Muscle of arm (tissue), 14 donors: ENCODE measurements around the gene NPIPB12. TPM values are rescaled to one million over a fixed set of nuclear protein-coding genes. Genes with fewer than 3 reads are reported as not detected.
"Not testable (repeated sequence)": the region's sequence is repeated elsewhere in the genome, so short reads cannot be mapped to it uniquely, and the experiment has no call there.

Experiments used
- DNase-seq: peaks from one replicate; pipeline ENCODE4 v3.0.0-alpha.2; 2013
- long read RNA-seq, 11 donors: transcript quantifications; one replicate each; lab custom pipeline, GENCODE V29; 2026
- polyA plus RNA-seq, 12 donors: library from polyadenylated mRNA; unstranded; fragments of 120-200 nt; gene quantifications; one replicate each; pipeline ENCODE4 v1.2.1, GENCODE V29; 2013; ENCODE audit not compliant: insufficient read length in 12 of 12

Gene NPIPB12
- polyA plus RNA-seq, result 100 to 1,000 TPM in 1 of 12 donors, 10 to 100 TPM in 9, 1 to 10 TPM in 1, not detected in 1; 9.9 to 124 (median 27.0) TPM
- long read RNA-seq, donor 1, result 0 reads
- long read RNA-seq, donor 2, result 0 reads
- long read RNA-seq, donor 3, result 0 reads
- long read RNA-seq, donor 4, result 0 reads
- long read RNA-seq, donor 5, result 0 reads
- long read RNA-seq, donor 6, result 0 reads
- long read RNA-seq, donor 7, result 0 reads
- long read RNA-seq, donor 8, result 0 reads
- long read RNA-seq, donor 9, result 0 reads
- long read RNA-seq, donor 10, result 0 reads
- long read RNA-seq, donor 11, result 0 reads

GRCh38 chr16:29506308-29506707 lies at the start of gene NPIPB12:
NPIPB12 (minus strand) TSS chr16:29506408.
- not testable (repeated sequence) for DNase-seq

GRCh38 chr16:29521520-29521919 lies 15.3 kb upstream of the NPIPB12 start:
- DNase-seq, result not testable (repeated sequence)

GRCh38 chr16:29482276-29482675 lies 23.9 kb downstream of the NPIPB12 start:
- not testable (repeated sequence) for DNase-seq

GRCh38 chr16:29472065-29472464 lies 34.1 kb downstream of the NPIPB12 start:
- not testable (repeated sequence) for DNase-seq

DNA sequence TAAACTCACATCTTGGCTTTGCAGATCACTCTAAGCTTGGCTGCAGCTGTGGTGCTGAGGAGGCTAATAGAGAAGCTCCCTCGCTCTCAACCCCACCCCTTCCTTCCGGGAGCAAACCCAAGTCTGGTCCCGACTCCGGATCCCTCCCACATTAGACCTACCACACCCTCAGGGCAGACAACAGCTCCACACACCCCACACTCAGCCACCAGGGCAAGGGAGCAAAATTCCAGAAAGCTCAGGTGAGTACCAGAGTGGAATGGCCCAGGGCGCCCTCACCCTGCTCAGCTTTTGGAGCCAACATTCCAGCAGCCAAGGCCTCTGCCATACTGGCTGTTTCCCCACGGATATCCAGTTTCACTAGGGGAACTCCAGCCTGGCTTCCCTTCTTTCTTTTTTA lies 36.5 kb downstream of the NPIPB12 start:
- DNase-seq, result not testable (repeated sequence)

DNA sequence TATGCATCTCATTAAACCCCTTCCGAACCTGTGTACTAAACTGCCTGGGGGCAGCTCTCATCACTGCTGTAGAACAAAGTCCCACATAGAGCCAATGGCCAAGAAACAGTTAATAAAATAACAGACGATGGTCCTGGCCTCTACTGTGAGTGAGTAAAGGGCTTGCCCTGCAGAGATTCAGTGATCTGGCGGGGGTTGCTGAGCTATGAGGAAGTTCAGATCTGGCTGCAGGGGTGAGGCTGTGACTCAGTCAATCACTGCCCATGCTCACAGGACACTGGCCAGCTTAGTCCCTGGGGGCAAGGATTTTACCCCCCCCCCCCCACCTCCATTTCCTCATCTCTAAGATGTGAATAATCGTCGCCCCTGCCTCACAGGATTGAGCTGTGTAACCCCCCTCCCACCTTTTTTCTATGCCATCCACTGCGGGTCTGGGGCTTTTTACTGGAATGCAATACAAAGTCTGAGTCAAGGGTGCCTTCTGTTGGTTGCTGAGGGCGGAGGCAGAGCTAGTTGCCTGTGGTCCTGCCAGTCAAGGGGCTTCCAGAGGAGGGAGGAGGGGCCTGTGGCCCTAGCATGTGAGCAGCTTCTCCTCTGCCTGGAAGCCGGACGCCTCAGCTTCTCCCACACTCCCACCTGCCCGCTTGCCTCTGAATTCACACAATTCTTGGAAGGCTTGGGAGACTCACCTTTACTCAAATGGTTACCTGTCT lies 38.4 kb downstream of the NPIPB12 start:
- not testable (repeated sequence) for DNase-seq

GRCh38 chr16:29466904-29467303 lies 39.3 kb downstream of the NPIPB12 start:
- DNase-seq, result not testable (repeated sequence)

GRCh38 chr16:29465985-29466824 lies 40.0 kb downstream of the NPIPB12 start:
- DNase-seq, result not testable (repeated sequence)

DNA sequence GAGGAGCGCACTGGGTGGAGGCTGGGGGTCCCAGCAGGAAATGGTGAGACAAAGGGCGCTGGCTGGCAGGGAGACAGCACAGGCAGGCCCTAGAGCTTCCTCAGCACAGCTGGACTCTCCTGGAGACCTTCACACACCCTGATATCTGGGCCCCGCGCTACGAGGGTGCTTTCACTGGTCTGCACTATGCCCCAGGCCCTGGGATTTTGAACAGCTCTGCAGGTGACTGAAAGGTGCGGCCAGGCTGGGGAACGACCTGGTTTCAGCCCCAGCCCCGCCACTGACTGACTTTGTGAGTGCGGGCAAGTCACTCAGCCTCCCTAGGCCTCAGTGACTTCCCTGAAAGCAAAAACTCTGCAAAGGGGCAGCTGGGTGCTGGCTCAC lies 45.6 kb downstream of the NPIPB12 start:
- not testable (repeated sequence) for DNase-seq

- not testable (repeated sequence) for DNase-seq
Measured at GRCh38 chr16:29459706-29460646, 46.2 kb downstream of the NPIPB12 start, which contains the start of gene SULT1A4. SULT1A4 (plus strand) TSS chr16:29459913; CDS start chr16:29461386, 1,473 bp downstream.

GRCh38 chr16:29457660-29458059 lies 48.5 kb downstream of the NPIPB12 start:
- DNase-seq, result not testable (repeated sequence)

- DNase-seq, result not testable (repeated sequence)
Measured at GRCh38 chr16:29454828-29455227, 51.4 kb downstream of the NPIPB12 start.

DNA sequence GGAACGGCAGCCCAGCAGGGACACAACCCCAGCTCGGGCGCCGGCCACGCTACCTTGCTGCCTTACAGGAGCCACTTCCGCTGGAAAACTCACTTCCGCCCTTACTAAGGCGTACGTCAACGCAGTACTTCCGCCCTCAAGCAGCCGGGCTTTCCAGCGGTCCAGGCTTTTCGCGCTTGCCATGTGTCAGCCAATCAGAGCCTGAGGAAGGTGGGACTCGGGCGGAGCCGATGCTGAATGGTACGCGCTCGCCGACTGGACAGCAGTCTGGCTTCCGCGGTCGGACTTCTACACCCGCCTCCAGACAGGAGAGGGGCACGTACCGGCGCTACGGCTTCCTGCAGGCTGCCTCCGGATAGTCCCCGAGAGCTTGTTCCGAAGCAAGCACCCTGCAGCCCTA lies 51.9 kb downstream of the NPIPB12 start, which contains the start of the genes BOLA2 and SLX1B:
TSS of gene BOLA2 (minus strand) at position 83 of the 400 bp plus-strand sequence. CDS start 98 bp downstream, outside the sequence.
TSS of gene SLX1B (plus strand) at position 265 of the 400 bp plus-strand sequence.
- not testable (repeated sequence) for DNase-seq

GRCh38 chr16:29453754-29454153 lies 52.5 kb downstream of the NPIPB12 start:
- not testable (repeated sequence) for DNase-seq

Other genes with a start within 250 kb of the NPIPB12 start
- gene NPIPB11, start 99.7 kb downstream of the NPIPB12 start, polyA plus RNA-seq, result 1 to 10 TPM in 5 of 12 donors, under 1 TPM in 5, not detected in 2; 0.27 to 4.5 (median 1.1) TPM
- 1 to 10 TPM in 10 of 12 donors, not detected in 2; 2.4 to 7.9 (median 4.6) TPM for gene BOLA2, start 52.1 kb downstream of the NPIPB12 start, polyA plus RNA-seq
- gene SLX1B, start 51.9 kb downstream of the NPIPB12 start, polyA plus RNA-seq, result 10 to 100 TPM in 3 of 12 donors, 1 to 10 TPM in 8, not detected in 1; 2.4 to 27.6 (median 7.3) TPM
- 10 to 100 TPM in 2 of 12 donors, 1 to 10 TPM in 8, not detected in 2; 2.6 to 13.8 (median 7.1) TPM for gene SULT1A4, start 46.5 kb downstream of the NPIPB12 start, polyA plus RNA-seq
- 1 to 10 TPM in 3 of 12 donors, under 1 TPM in 7, not detected in 2; 0.72 to 8.2 (median 0.88) TPM for gene SPN, start 156.8 kb upstream of the NPIPB12 start, polyA plus RNA-seq
- 100 to 1,000 TPM in 1 of 12 donors, 10 to 100 TPM in 10, not detected in 1; 42.0 to 115 (median 54.3) TPM for gene QPRT, start 172.8 kb upstream of the NPIPB12 start, polyA plus RNA-seq
- gene C16orf54, start 239.6 kb upstream of the NPIPB12 start, polyA plus RNA-seq, result 1 to 10 TPM in 1 of 12 donors, under 1 TPM in 9, not detected in 2; 0.10 to 1.4 (median 0.25) TPM